A549 treated with AZD9567 at 1 μM for 4 hours (cell line): ENCODE results near the gene OTUD1. TPM values are rescaled to one million over a fixed set of nuclear protein-coding genes. Genes with fewer than 3 reads are reported as not detected.

Experiments
- total RNA-seq: library from RNA; stranded (reverse); fragments of 200-300 nt; extraction: Qiagen RNA extraction; gene quantifications from 5 replicates; pipeline ENCODE4 v1.2.3, GENCODE V29; 2022; ENCODE audit not compliant: insufficient read depth

Gene OTUD1
- total RNA-seq = 2.2 to 4.2 TPM (median 3.5 TPM) in 5 replicates

GRCh38 chr10:23438547-23439451 is at the start of gene OTUD1:
Gene OTUD1 (plus strand): TSS chr10:23439075. CDS start chr10:23439458, 383 bp downstream.

Other genes starting within 250 kb of the OTUD1 start
- gene PTF1A, start 246.8 kb upstream of the OTUD1 start, total RNA-seq = not detected in 5 replicates
- 0.05 to 0.07 TPM (median 0.06 TPM) in 4 of 5 replicates, not detected in the other for gene C10orf67, start 94.3 kb upstream of the OTUD1 start, total RNA-seq